DND-41 (cell line): ENCODE results near the gene SAXO1.

Source experiments
- ATAC-seq: fragments of 200-7000 bp; cut with Tn5 transposase; 3 replicates; pipeline ENCODE4 v1.9.1; 2021; ENCODE audit warnings: low read depth; ENCODE audit not compliant: insufficient read depth
- DNase-seq: peaks from one replicate; pipeline ENCODE4 v3.0.0-alpha.2; 2020
- H2AFZ ChIP-seq: 2 replicates; pipeline ENCODE4 v1.6.0; 2012; ENCODE audit warnings: low read depth, low read length
- H3K27ac ChIP-seq: 2 replicates; pipeline ENCODE4 v1.5.1; 2012; ENCODE audit warnings: low read length, inconsistent platforms
- H3K27me3 ChIP-seq: fragments of 200-600 bp; sonication (generic); 2 replicates; pipeline ENCODE4 v1.6.0; 2012; ENCODE audit warnings: low read length, mild to moderate bottlenecking, inconsistent platforms; ENCODE audit not compliant: insufficient read depth, poor library complexity
- H3K36me3 ChIP-seq: 2 replicates; pipeline ENCODE4 v1.5.1; 2012; ENCODE audit warnings: low read length, inconsistent platforms; ENCODE audit not compliant: insufficient read depth
- H3K4me1 ChIP-seq: 2 replicates; pipeline ENCODE4 v1.5.1; 2012; ENCODE audit warnings: mild to moderate bottlenecking, low read length; ENCODE audit not compliant: insufficient read depth
- H3K4me2 ChIP-seq: 2 replicates; pipeline ENCODE4 v1.6.0; 2012; ENCODE audit warnings: mild to moderate bottlenecking, moderate library complexity, low read length, inconsistent platforms; ENCODE audit not compliant: insufficient read depth
- H3K4me3 ChIP-seq, 2 experiments: fragments of 200-600 bp in 1 of 2; shearing (Covaris generic) in 1 of 2; 2 replicates each; pipeline ENCODE4 v1.5.1; 2012 to 2016; ENCODE audit warnings: inconsistent platforms in 2 of 2, low read length in 2 of 2, mild to moderate bottlenecking in 2 of 2, low read depth in 1 of 2, moderate library complexity in 1 of 2
- H3K79me2 ChIP-seq: 2 replicates; pipeline ENCODE4 v1.6.0; 2012; ENCODE audit warnings: low read length, inconsistent platforms; ENCODE audit not compliant: insufficient read depth
- H3K9ac ChIP-seq: 2 replicates; pipeline ENCODE4 v1.6.0; 2012; ENCODE audit warnings: low read depth, mild to moderate bottlenecking, inconsistent platforms, low read length, moderate library complexity
- H3K9me3 ChIP-seq: 2 replicates; pipeline ENCODE4 v1.5.1; 2012; ENCODE audit warnings: low read length, moderate library complexity, mild to moderate bottlenecking, inconsistent platforms; ENCODE audit not compliant: insufficient read depth, severe bottlenecking
- H4K20me1 ChIP-seq: 2 replicates; pipeline ENCODE4 v1.6.0; 2012; ENCODE audit warnings: low read length; ENCODE audit not compliant: insufficient read depth
- EZH2 ChIP-seq: IDR thresholded peaks from 3 replicates; pipeline ENCODE4 v1.6.1; 2012; ENCODE audit warnings: borderline replicate concordance, low read depth, mild to moderate bottlenecking, moderate library complexity, low read length, inconsistent platforms; ENCODE audit not compliant: severe bottlenecking
- TF ChIP-seq, protein P1 (sequence below): IDR thresholded peaks from 2 replicates; pipeline ENCODE4 v1.5.1; 2012; ENCODE audit warnings: borderline replicate concordance, low read length, moderate library complexity, mild to moderate bottlenecking; ENCODE audit not compliant: poor library complexity, severe bottlenecking; ENCODE audit errors: extremely low read depth

The SAXO1 gene

DNA sequence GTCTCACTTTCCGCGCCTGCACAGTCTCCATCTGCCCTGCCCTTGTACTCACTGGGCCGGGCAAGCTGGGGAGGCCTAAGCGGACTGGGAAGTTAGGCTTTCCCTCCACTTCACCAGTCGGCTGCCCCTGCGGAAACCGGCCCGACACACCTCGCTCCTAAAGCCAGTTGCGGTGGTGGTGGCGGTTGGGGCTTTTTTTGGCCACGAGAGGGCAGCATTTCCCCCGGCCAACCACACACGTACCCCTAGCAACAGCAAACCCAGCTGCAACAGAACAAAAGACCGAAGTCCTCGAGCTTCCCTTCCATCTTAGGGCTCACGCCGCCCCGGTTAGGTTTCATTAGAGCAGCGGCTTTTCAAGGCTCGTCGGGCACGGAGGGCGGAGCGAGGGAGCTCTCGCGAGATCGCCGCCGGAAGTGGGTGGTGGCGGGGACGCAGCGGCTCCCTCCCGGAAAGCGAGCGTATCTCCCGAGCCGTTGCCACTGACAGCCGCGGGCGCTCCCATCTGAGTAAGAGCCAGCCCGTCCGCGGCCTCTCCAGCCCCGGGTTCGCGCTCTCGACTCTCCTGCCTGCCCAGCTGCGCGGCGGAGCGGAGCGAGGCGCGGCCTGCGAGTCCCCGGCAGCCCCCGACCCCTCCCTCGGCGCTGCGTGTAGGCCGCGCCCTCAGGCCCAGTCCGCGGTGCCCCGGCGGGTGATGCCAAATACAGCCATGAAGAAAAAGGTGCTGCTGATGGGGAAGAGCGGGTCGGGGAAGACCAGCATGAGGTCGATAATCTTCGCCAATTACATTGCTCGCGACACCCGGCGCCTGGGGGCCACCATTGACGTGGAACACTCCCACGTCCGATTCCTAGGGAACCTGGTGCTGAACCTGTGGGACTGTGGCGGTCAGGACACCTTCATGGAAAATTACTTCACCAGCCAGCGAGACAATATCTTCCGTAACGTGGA, 16.2 kb upstream of the SAXO1 start, which contains the start of gene RRAGA:
TSS of gene RRAGA (plus strand) at position 462 of the 951 bp plus-strand sequence. CDS start at position 695, 233 bp downstream.
- H3K4me3 ChIP-seq, result peak within 1 kb of the TSS; percentile 75 to 83
- peaks cover 37% of the 10 kb centered on the region for H3K4me1 ChIP-seq
- peak within 1 kb of the TSS; percentile 83 for H3K4me2 ChIP-seq
- no peaks in the 10 kb centered on the region for H3K9me3 ChIP-seq
- TF ChIP-seq, protein P1, sequence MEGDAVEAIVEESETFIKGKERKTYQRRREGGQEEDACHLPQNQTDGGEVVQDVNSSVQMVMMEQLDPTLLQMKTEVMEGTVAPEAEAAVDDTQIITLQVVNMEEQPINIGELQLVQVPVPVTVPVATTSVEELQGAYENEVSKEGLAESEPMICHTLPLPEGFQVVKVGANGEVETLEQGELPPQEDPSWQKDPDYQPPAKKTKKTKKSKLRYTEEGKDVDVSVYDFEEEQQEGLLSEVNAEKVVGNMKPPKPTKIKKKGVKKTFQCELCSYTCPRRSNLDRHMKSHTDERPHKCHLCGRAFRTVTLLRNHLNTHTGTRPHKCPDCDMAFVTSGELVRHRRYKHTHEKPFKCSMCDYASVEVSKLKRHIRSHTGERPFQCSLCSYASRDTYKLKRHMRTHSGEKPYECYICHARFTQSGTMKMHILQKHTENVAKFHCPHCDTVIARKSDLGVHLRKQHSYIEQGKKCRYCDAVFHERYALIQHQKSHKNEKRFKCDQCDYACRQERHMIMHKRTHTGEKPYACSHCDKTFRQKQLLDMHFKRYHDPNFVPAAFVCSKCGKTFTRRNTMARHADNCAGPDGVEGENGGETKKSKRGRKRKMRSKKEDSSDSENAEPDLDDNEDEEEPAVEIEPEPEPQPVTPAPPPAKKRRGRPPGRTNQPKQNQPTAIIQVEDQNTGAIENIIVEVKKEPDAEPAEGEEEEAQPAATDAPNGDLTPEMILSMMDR, result peak; percentile 84
- no peak for TF ChIP-seq EZH2
- peak within 1 kb of the TSS; percentile 98 for H2AFZ ChIP-seq
- peaks cover 33% of the 10 kb centered on the region for H3K79me2 ChIP-seq
- peak within 1 kb of the TSS; percentile 97 for H3K27ac ChIP-seq
- peak; percentile 94 for DNase-seq
- H4K20me1 ChIP-seq, result peaks cover 13% of the 10 kb centered on the region; the same call in 1 of the 2 replicates
- peak; percentile 90 for ATAC-seq
- H3K36me3 ChIP-seq, result no peaks in the 10 kb centered on the region; the same call in 1 of the 2 replicates
- peak within 1 kb of the TSS; percentile 77 for H3K9ac ChIP-seq
- H3K27me3 ChIP-seq, result no peaks in the 10 kb centered on the region

DNA sequence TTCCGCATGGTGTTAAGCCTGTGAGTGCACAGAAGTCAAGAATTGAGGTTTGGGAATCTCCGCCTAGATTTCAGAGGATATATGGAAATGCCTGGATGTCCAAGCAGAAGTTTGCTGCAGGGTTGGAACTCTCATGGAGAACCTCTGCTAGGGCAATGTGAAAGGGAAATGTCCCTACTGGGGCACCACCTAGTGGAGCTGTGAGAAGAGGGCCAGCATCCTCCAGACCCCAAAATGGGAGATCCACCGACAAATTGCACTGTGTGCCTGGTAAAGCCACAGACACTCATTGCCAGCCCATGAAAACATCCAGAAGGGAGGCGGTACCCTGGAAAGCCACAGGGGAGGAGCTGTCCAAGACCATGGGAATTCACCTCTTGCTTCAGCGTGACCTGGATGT, 3.6 kb upstream of the SAXO1 start:
- TF ChIP-seq, protein P1, result peak; percentile 43
- TF ChIP-seq EZH2, result no peak
- no peaks in the 10 kb centered on the region for H3K27me3 ChIP-seq
- H3K9ac ChIP-seq, result no peak overlapping the region
- H3K9me3 ChIP-seq, result no peaks in the 10 kb centered on the region
- no peak overlapping the region for H3K27ac ChIP-seq
- DNase-seq (no peak), ATAC-seq (peak; percentile 58; the same call in 2 of the 3 replicates)
- no peak overlapping the region for H2AFZ ChIP-seq
- no peaks in the 10 kb centered on the region for H4K20me1 ChIP-seq
- no peak overlapping the region for H3K4me3 ChIP-seq
- no peak overlapping the region for H3K4me2 ChIP-seq
- H3K79me2 ChIP-seq, result no peaks in the 10 kb centered on the region
- no peaks in the 10 kb centered on the region for H3K4me1 ChIP-seq
- H3K36me3 ChIP-seq, result no peaks in the 10 kb centered on the region

DNA sequence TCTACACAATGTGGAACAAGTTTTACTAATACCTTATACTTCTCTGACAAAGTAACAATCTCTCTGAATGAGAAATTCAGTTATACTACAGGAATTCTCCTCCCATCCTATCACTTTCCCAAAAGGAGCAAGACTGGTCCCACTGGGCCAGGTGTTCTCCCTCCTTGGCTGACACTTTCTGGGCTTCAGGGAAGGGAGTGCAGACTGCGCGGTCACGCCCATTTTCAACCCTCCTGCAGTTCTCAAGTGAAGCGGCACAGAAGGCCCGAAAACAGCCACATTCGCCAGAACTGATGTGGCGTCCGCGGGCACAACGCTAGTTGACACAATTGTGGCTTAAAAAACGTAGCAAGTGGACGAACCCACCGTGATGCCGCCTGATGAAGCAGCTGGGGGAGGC, 603 bp downstream of the SAXO1 start:
- ATAC-seq, result no peak
- DNase-seq, result no peak
- Histone ChIP-seq H3K79me2 (no peaks in the 10 kb centered on the region), H3K4me1 (no peaks in the 10 kb centered on the region), H4K20me1 (no peaks in the 10 kb centered on the region), H3K9ac (no peak overlapping the region), H3K36me3 (no peaks in the 10 kb centered on the region), H3K4me3 (no peak overlapping the region), H3K4me2 (no peak overlapping the region), H2AFZ (no peak overlapping the region), H3K27me3 (no peaks in the 10 kb centered on the region), H3K9me3 (no peaks in the 10 kb centered on the region), H3K27ac (no peak overlapping the region)
- TF ChIP-seq EZH2, result no peak
- TF ChIP-seq, protein P1, result no peak
